SK-N-SH (cell line): ENCODE measurements around the gene OR2AP1.
"Not testable (repeated sequence)": the region's sequence is repeated elsewhere in the genome, so short reads cannot be mapped to it uniquely, and the experiment has no call there.

Experiments
- GABPA ChIP-seq: IDR thresholded peaks from 2 replicates; pipeline ENCODE4 v1.4.0; 2012; ENCODE audit warnings: low read depth, mild to moderate bottlenecking
- TAF1 ChIP-seq: IDR thresholded peaks from 2 replicates; pipeline ENCODE4 v1.6.1; 2012; ENCODE audit warnings: low read depth, mild to moderate bottlenecking, low read length, moderate library complexity, borderline replicate concordance
- TF ChIP-seq, protein P1 (sequence below): fragments of 200-600 bp; sonication (generic); IDR thresholded peaks from 2 replicates; pipeline ENCODE4 v1.6.1; 2017; ENCODE audit warnings: antibody characterized with exemption, mild to moderate bottlenecking, moderate library complexity
- TF ChIP-seq, protein P2 (sequence below): IDR thresholded peaks from 2 replicates; pipeline ENCODE4 v1.6.1; 2012; ENCODE audit warnings: mild to moderate bottlenecking, low read depth, low read length, moderate library complexity

DNA sequence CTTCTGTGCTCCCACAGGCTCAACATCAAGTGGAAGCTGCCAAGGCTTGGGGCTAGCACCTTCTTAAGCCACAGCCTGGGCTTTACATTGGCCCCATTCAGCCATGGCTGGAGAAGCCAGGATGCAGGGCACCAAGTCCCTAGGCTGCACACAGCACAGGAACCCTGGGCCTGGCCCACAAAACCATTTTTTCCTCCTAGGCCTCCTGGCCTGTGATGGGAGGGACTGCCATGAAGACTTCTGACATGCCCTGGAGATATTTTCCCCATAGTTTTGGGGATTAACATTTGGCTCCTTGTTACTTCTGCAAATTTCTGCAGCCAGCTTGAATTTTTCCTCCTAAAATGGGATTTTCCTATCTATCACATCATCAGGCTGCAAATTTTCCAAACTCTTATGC is 2.2 kb upstream of the OR2AP1 start:
- TF ChIP-seq, protein P1, sequence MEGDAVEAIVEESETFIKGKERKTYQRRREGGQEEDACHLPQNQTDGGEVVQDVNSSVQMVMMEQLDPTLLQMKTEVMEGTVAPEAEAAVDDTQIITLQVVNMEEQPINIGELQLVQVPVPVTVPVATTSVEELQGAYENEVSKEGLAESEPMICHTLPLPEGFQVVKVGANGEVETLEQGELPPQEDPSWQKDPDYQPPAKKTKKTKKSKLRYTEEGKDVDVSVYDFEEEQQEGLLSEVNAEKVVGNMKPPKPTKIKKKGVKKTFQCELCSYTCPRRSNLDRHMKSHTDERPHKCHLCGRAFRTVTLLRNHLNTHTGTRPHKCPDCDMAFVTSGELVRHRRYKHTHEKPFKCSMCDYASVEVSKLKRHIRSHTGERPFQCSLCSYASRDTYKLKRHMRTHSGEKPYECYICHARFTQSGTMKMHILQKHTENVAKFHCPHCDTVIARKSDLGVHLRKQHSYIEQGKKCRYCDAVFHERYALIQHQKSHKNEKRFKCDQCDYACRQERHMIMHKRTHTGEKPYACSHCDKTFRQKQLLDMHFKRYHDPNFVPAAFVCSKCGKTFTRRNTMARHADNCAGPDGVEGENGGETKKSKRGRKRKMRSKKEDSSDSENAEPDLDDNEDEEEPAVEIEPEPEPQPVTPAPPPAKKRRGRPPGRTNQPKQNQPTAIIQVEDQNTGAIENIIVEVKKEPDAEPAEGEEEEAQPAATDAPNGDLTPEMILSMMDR = not testable (repeated sequence)
- TF ChIP-seq, protein P2, sequence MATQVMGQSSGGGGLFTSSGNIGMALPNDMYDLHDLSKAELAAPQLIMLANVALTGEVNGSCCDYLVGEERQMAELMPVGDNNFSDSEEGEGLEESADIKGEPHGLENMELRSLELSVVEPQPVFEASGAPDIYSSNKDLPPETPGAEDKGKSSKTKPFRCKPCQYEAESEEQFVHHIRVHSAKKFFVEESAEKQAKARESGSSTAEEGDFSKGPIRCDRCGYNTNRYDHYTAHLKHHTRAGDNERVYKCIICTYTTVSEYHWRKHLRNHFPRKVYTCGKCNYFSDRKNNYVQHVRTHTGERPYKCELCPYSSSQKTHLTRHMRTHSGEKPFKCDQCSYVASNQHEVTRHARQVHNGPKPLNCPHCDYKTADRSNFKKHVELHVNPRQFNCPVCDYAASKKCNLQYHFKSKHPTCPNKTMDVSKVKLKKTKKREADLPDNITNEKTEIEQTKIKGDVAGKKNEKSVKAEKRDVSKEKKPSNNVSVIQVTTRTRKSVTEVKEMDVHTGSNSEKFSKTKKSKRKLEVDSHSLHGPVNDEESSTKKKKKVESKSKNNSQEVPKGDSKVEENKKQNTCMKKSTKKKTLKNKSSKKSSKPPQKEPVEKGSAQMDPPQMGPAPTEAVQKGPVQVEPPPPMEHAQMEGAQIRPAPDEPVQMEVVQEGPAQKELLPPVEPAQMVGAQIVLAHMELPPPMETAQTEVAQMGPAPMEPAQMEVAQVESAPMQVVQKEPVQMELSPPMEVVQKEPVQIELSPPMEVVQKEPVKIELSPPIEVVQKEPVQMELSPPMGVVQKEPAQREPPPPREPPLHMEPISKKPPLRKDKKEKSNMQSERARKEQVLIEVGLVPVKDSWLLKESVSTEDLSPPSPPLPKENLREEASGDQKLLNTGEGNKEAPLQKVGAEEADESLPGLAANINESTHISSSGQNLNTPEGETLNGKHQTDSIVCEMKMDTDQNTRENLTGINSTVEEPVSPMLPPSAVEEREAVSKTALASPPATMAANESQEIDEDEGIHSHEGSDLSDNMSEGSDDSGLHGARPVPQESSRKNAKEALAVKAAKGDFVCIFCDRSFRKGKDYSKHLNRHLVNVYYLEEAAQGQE = not testable (repeated sequence)
- TF ChIP-seq TAF1, GABPA: not testable (repeated sequence)
